GM12873 (cell line): Measurements from ENCODE around the gene WWOX.

Source experiments
- TF ChIP-seq, protein P1 (sequence below): IDR thresholded peaks from 2 replicates; pipeline ENCODE4 v1.5.1; 2012; ENCODE audit warnings: low read depth, mild to moderate bottlenecking, moderate library complexity, low read length, control low read depth; ENCODE audit not compliant: insufficient read depth; ENCODE audit errors: missing control alignments

Gene WWOX

DNA sequence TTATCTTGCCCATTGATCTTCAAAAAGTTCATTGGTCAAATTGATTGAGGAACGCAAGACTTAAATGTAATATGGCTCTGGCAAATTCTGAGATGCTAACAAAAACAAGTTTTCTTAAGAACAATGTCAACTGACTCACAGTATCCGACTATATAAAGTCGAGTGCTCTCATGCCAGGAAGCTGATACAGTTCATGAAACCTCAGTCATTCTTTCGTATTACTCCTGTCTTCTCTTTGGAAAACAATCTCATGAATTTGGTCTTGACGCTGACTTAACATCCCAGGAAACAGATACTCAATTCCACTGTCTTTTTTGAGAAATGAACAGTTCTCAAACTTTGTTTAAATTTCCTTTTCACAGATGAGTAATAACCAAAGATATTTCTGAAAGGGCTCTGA is 796.2 kb downstream of the WWOX start:
- TF ChIP-seq, protein P1, sequence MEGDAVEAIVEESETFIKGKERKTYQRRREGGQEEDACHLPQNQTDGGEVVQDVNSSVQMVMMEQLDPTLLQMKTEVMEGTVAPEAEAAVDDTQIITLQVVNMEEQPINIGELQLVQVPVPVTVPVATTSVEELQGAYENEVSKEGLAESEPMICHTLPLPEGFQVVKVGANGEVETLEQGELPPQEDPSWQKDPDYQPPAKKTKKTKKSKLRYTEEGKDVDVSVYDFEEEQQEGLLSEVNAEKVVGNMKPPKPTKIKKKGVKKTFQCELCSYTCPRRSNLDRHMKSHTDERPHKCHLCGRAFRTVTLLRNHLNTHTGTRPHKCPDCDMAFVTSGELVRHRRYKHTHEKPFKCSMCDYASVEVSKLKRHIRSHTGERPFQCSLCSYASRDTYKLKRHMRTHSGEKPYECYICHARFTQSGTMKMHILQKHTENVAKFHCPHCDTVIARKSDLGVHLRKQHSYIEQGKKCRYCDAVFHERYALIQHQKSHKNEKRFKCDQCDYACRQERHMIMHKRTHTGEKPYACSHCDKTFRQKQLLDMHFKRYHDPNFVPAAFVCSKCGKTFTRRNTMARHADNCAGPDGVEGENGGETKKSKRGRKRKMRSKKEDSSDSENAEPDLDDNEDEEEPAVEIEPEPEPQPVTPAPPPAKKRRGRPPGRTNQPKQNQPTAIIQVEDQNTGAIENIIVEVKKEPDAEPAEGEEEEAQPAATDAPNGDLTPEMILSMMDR: no peak

DNA sequence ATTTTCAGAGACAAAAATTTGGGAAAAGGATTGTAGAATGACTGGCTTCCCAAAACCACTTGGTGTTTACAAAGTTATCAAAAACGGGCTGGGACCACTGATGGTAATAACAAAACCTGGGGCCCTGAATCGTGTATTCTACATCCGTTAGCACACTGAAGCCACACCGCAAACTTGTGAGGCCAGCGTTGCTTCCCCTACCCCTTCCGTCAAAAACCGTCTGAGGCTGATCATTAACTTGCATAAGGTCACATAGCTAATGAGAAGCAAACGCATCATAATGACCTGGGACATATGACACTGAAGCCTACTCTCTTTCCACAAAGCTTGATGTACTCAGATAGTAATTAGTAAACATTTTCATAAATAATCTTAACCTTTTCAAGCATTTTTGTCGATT is 796.8 kb downstream of the WWOX start:
- TF ChIP-seq, protein P1: no peak

DNA sequence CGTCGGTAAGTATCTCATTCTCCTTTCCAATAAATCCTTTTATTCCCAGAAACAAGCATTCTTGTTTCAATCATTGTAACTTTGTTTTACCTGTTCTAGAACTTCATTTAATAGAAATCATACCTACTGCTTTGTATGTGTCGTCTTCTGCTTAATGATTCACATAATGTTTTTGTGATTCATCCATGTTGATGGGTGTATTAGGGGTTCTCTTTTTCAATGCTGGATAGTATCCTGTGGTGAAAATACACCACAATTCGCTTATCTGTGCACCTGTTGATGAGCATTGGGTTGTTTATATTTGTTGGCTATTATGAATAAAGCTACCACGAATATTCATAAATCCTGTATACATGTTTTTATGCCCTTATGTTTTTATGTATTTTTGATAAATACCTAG is 797.8 kb downstream of the WWOX start:
- TF ChIP-seq, protein P1: no peak

DNA sequence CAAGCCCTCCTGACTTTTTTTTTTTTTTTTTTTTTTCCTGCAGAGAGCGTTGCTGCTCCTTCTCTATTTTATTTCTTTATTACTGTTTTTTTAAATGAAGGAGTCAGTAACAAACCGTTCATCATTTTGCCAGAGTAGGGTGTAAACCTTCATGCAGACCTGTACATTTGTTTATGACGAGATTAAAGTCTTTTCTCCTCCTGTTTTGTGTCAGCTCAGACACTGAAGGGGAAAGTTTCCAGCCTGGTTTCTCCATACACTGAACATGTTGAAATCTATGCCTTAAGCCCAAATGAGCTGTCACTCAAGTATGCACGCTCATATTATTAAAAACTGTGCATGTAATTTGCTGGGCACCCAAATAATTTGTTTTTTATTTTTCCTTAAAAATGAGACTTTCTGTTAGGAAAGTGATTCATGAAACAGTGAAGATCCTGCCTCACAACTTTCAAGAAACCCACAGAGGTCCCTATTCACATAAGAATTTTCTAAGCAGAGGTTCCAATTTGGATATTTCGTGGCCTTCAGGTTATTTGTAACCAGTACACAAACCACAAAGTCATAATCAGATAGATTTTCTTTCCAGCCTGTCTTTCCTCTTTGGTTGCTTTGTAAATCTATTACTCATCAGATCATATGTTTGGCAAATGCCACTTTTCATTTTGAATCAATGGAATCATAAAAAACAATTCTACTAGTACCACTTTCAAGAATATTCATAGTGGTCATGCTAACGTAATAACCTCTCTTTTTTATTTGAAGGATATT is 800.8 kb downstream of the WWOX start:
- TF ChIP-seq, protein P1: no peak

GRCh38 chr16:78900966-78901365 is 801.5 kb downstream of the WWOX start:
- TF ChIP-seq, protein P1: no peak

DNA sequence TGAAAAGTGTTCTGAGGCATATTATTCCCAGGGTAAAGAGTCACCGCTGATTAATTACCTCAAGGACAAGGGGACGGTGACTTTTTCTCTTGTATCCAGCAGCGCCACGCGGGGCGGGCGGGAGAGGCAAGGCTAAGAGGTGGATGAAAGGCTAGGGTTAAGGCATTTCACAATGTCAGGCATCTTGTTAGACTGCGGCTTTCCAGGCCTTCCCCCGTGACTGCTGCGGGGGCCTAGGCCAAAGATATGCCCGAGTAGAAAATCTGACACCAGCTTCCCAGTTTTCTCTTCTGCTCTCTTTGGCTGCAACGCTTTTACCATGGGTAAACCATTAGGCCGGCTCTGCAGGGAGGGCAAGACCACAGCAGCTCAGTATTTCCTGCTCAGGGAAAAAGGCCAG is 802.9 kb downstream of the WWOX start:
- TF ChIP-seq, protein P1: no peak

- TF ChIP-seq, protein P1: no peak
These were observed 803.8 kb downstream of the WWOX start for GRCh38 chr16:78903237-78903636.
